Stimulated activated CD8-positive, alpha-beta memory T cell treated with anti-CD3 and anti-CD28 coated beads, Interleukin-15, amount 100 ng/mL, for 4 hours (primary cell): ENCODE data around the gene NPAS3.

Experiments used
- DNase-seq, 2 donors: peaks; one replicate each; pipeline ENCODE4 v3.0.0-alpha.2; 2020; ENCODE audit warnings: low read depth in 2 of 2

The NPAS3 gene

DNA sequence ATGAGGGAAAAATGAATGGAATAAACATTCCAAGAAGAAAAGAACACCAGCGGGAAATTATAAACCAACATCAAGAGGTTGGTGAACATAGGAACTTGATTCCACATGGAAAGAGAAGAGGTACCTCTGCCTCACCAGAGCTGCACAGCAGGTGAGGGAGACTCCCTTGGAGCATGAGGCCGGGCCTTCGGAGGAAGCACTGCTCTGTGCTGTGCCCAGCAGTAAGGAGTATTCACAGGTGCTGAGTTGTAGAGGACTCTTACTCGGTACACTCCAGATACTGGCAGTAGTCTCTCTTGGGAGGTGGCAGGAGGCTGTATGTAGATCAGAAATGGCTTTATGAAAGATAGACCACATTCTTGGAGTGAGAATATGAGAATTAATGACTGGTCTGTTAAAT, 76.0 kb downstream of the NPAS3 start:
- DNase-seq: no peak

DNA sequence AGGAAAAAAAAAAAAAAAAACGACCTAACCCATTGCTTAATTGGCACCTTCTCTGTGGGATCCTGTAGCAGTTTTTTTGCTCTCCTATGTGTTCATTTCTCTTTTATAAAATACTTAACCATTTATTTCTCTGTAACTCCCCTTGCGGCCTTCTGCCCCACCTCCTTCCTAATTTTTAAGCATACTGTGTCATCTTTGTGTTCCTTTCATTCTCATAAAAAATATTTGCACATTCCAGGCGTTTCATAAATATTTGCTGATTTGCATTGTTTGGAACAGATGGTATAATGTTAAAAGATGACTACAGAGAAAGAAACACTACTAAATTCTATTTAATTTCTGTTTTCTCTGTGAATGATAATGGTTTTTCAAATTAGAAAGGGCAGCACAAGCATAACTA, 77.9 kb downstream of the NPAS3 start:
- no peak for DNase-seq

GRCh38 chr14:33017016-33017415, 78.3 kb downstream of the NPAS3 start:
- no peak for DNase-seq

GRCh38 chr14:33019346-33019745, 80.7 kb downstream of the NPAS3 start:
- no peak for DNase-seq

DNA sequence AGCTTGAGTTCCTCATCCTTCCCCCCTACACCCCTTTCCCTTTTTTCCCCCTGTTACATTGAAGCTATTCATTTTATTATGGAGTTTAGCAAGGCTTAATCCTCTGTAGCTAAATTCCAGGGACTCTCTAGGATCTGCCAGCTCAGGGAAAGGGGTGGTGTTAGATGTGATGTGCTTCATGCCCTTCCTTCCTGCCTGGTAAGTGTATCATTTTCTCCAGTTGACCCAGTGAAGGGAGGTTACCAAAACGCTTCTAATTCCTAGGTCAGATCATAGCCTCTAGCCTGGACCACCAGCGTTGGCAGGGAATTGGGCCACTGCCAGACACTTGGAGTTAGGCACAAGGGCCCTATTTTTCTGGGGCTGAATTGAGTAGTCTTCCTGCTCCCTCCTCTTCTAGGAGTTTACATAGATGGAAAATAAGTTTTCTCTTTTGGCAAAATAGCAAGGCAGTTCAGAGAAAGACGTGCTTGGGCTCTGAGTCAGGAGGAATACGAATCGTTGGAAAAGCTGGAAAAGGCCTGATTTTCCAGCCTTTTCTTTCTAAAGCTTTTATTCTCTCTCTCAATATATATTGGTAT, 88.3 kb downstream of the NPAS3 start:
- DNase-seq: no peak

GRCh38 chr14:33029511-33029910, 90.8 kb downstream of the NPAS3 start:
- DNase-seq: no peak

GRCh38 chr14:33030386-33030785, 91.7 kb downstream of the NPAS3 start:
- no peak for DNase-seq

GRCh38 chr14:33035416-33036194, 96.9 kb downstream of the NPAS3 start:
- no peak for DNase-seq

DNA sequence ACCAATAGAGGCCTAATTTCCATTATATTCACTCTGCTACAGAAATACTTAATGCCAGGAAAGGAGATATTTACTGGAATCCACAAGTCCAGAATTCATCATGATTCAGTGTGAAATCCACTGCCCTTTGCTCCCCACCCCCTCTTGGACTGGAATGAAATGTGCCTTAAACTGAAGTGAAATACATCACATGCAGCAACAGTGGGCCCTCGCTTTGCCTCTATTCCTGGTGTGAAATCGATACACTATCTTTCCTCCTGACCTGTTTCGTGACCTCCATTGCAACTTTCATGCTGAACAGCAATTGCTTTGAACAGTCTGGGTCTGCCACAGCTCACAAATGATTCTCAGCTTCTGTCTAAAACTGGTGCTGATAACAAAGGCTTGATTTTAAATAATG, 100.6 kb downstream of the NPAS3 start:
- DNase-seq: no peak

DNA sequence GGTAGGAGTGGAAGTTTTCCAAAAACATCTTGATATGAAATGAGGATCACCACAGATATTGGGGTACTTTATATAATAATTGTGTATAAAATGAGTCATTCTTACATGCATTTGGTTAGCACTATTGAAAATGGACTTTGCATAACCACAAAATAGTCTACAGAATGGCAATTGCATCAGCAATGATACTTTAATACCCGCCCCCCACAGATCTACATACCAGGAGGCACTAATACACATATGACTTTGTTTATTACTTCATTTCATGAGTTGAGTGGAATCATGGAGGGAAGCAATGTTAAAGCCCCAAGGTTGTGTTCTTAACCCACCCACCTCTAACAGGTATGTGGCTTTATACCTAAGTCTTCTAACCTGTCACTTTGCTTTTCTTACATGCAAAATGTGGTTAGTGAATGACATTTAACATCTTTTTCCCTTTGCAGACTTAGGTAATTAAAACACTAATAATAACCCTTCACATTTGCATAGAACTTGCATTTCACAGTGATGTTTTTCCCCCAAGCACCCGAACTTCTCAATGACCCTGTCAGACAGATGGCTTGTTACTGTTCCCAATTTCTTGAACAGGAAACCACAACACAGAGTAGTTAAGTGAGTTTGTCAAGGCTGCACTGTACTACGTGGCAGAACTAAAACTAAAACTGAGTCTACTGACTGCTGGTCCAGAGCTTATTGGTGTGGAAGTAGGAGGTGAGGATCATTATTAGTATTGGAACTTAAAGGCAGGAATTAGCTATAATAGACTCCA, 101.9 kb downstream of the NPAS3 start:
- no peak for DNase-seq

DNA sequence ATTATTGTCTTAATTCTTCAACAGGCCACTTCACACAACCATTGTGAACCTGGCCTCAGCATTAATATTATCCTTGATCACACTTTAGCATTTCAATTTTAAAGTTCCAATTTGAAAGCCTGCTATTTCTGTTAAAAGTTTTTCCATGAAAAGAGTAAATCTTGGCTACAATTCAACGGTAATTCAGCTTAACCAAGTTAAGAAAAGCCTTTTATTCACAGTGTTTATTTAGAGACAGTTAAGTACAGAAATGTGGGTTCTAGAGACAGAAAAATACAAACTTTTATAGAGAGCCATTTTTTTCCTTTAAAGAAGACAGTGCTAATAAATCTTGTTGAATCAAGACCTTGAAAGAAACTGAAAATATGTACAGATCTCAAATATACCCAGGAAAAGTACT, 103.9 kb downstream of the NPAS3 start:
- no peak for DNase-seq

GRCh38 chr14:33045760-33046159, 107.1 kb downstream of the NPAS3 start:
- DNase-seq: no peak

- DNase-seq: no peak
Observed at GRCh38 chr14:33052943-33053342, 114.3 kb downstream of the NPAS3 start.

GRCh38 chr14:33056213-33056612, 117.5 kb downstream of the NPAS3 start:
- no peak for DNase-seq

GRCh38 chr14:33057585-33057984, 118.9 kb downstream of the NPAS3 start:
- DNase-seq: no peak

- no peak for DNase-seq
Observed at GRCh38 chr14:33061667-33062325, 123.1 kb downstream of the NPAS3 start.

DNA sequence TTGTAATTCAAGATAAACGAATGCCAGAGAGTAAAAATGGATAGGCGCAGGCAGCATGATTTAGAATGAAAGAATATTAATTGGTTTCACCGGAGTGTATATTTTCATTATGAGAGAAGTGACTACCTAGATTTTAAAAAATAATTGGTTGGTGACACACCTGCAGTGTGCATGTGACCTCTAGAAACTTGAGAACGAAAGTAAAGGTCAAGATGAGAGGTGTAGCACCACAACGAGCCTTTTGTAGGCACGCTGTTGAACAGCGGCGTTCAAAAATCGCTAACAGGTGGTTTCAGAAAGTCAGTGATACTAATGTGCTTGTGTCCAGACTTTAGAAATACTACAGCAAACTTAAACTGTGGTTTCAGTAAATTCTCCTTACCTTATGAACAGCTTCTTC, 123.8 kb downstream of the NPAS3 start:
- DNase-seq: no peak

GRCh38 chr14:33062881-33063280, 124.2 kb downstream of the NPAS3 start:
- no peak for DNase-seq

GRCh38 chr14:33063521-33063920, 124.8 kb downstream of the NPAS3 start:
- no peak for DNase-seq

- DNase-seq: no peak
Observed at GRCh38 chr14:33065634-33066033, 127.0 kb downstream of the NPAS3 start.

DNA sequence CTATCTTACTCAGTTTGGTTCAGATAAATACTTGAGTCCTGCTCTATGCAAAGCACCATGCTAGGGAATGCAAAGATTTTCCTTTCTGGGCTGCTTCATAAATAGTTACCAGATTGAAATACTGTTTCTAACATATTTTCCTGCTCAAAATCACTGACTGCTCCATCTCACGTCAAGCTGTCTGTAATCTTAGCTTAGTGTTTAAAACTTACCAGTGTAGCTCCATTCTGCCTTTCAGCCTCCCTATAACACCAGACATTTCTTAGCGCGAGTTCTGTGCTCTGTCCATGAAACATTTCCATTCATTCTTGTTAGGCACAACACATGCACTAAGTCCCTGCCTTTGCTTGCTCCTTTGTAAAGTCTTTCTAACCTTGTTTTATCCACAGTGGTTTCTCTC, 129.4 kb downstream of the NPAS3 start:
- no peak for DNase-seq

DNA sequence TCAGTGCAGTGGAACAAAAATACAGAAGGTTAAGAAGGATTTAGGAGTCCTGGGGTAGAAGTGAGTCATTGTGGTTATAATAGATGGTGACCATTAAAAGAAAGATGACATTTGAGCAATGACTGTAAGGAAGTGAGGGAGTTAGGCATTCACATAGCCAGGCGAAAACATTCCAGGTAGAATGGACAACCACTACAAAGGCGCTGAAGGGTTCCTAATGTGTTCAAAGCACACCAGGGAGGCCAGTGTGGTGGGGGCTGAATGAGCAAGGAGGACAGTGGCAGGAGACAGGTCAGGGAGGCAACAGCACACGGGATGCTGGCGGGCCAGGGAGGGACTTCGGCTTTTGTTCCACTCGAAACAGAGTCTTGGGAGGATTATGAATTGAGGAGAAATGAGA, 129.9 kb downstream of the NPAS3 start:
- no peak for DNase-seq
